ENCODE data around the gene CLDN3.

DNA sequence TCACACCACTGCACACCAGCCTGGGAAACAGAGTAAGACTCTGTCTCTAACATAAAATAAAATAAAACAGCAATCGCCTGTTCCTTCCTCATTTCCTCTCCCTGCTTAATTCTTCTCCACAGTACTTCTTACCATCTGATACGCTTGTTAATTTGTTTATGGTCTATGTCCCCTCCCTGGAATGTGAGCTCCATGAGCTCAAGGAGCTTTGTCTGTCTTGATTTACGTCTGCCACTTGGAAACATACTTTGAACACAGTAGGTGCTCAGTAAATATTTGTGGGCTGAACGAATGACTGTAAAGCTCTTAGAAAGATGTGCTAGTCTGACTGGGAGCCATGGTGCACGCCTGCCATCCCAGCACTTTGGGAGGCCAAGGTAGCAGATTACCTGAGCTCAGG lies 41.5 kb downstream of the CLDN3 start:
- TF ChIP-seq, protein P1, sequence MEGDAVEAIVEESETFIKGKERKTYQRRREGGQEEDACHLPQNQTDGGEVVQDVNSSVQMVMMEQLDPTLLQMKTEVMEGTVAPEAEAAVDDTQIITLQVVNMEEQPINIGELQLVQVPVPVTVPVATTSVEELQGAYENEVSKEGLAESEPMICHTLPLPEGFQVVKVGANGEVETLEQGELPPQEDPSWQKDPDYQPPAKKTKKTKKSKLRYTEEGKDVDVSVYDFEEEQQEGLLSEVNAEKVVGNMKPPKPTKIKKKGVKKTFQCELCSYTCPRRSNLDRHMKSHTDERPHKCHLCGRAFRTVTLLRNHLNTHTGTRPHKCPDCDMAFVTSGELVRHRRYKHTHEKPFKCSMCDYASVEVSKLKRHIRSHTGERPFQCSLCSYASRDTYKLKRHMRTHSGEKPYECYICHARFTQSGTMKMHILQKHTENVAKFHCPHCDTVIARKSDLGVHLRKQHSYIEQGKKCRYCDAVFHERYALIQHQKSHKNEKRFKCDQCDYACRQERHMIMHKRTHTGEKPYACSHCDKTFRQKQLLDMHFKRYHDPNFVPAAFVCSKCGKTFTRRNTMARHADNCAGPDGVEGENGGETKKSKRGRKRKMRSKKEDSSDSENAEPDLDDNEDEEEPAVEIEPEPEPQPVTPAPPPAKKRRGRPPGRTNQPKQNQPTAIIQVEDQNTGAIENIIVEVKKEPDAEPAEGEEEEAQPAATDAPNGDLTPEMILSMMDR (IDR thresholded peaks at IDR 0.05), result no peak
- TF ChIP-seq POLR2A (IDR thresholded peaks at IDR 0.05), result no peak

Measured in tibial nerve (tissue), 3 donors.